SH-SY5Y (cell line): Measurements from ENCODE around the gene MCRS1.

ENCODE experiments used
- GATA2 ChIP-seq: IDR thresholded peaks from 2 replicates; pipeline ENCODE4 v1.6.1; 2011; ENCODE audit warnings: mild to moderate bottlenecking, low read depth, low read length
- GATA3 ChIP-seq: IDR thresholded peaks from 2 replicates; pipeline ENCODE4 v1.6.1; 2011; ENCODE audit warnings: low read depth, mild to moderate bottlenecking, low read length, moderate library complexity

- TF ChIP-seq GATA3 (no peak), GATA2 (no peak)
These were observed 21.0 kb upstream of the MCRS1 start for GRCh38 chr12:49588721-49589516.
